ENCODE results near the gene RERE.

Gene RERE

DNA sequence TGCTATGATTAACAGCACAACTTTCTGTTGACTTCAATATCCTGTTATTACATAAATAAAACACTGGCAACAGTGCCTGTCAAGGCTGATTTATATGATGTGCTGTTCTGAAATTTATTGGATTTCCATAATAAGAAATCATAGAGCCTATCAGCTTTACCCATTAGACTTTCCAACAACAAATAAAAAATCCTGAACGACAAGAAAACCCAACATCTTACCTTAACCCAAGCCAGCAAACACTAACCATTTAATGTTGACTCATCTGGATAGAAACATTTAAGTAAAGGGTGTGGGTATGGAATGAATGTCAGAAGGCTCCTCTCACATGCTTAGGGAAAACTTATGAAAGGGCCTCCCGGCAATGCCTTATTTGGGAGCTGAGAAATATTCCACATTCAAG is 334.5 kb downstream of the RERE start:
- TF ChIP-seq, protein P1, sequence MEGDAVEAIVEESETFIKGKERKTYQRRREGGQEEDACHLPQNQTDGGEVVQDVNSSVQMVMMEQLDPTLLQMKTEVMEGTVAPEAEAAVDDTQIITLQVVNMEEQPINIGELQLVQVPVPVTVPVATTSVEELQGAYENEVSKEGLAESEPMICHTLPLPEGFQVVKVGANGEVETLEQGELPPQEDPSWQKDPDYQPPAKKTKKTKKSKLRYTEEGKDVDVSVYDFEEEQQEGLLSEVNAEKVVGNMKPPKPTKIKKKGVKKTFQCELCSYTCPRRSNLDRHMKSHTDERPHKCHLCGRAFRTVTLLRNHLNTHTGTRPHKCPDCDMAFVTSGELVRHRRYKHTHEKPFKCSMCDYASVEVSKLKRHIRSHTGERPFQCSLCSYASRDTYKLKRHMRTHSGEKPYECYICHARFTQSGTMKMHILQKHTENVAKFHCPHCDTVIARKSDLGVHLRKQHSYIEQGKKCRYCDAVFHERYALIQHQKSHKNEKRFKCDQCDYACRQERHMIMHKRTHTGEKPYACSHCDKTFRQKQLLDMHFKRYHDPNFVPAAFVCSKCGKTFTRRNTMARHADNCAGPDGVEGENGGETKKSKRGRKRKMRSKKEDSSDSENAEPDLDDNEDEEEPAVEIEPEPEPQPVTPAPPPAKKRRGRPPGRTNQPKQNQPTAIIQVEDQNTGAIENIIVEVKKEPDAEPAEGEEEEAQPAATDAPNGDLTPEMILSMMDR (IDR thresholded peaks at IDR 0.05; ENCODE audit: low read depth, low read length, missing control alignments) = no peak
- no peak for DNase-seq (ENCODE audit: low read depth)
- in situ Hi-C loops (cut with HindIII; ENCODE audit: low sequenced_read_pairs) = no loop called here
- H3K4me3 ChIP-seq (ENCODE audit: low read depth, low read length) = no peak overlapping the region

DNA sequence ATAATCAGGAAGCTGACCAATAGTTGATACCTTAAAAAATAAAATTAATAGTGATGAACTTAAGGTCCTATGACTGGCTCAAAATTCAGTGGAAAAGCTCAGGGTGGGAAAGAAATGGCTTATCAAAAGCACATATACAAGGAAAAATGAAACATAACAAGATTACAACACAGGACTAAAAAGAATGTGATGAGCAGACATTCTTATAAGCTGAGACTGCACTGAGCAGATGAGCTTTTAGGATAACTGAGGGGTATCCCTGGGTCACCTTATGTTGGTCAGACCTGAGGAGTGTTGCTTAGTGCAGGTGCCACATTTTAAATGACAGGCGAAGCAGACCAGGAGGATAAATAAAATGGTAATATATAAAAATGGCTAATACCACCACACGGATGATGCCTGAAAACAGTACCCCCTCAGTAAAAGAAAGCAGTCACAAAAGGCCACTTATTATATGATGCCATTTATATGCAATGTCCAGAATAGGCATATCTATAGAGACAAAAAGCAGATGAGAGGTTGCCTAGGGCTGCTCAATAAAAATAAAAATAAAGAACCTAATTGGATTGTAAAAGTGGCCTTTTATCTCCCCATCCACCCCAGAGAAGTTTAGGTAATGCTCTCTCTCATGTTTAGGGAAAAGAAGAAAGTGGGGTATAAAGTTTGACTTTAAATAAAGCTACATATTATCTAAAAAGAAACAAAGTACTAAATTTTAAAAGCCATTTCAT is 335.6 kb downstream of the RERE start:
- no peak overlapping the region for H3K4me3 ChIP-seq (ENCODE audit: low read depth, low read length)
- TF ChIP-seq, protein P1 (IDR thresholded peaks at IDR 0.05; ENCODE audit: low read depth, low read length, missing control alignments) = no peak
- no peak for DNase-seq (ENCODE audit: low read depth)
- in situ Hi-C loops (cut with HindIII; ENCODE audit: low sequenced_read_pairs) = no loop called here

DNA sequence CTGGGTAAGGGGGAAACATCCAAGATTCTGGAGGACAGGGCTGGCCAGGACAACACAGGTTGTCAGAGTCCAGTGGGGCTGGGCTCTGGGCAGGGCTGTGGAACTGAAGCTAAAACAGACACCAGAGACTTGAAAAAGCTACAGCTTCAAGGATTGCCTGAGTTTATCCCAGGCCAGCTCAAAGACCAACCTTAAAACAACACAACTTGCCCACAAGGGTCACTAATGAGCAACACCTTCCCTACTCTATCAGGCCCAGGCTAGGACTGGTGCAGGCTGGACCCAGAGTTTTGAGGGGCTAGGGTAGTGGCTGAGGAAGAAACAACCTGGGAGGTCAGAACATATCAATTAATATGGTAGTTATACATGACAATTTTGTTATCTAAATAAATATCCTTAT is 338.9 kb downstream of the RERE start:
- no peak overlapping the region for H3K4me3 ChIP-seq (ENCODE audit: low read depth, low read length)
- TF ChIP-seq, protein P1 (IDR thresholded peaks at IDR 0.05; ENCODE audit: low read depth, low read length, missing control alignments) = no peak
- in situ Hi-C loops (cut with HindIII; ENCODE audit: low sequenced_read_pairs) = no loop called here
- no peak for DNase-seq (ENCODE audit: low read depth)

DNA sequence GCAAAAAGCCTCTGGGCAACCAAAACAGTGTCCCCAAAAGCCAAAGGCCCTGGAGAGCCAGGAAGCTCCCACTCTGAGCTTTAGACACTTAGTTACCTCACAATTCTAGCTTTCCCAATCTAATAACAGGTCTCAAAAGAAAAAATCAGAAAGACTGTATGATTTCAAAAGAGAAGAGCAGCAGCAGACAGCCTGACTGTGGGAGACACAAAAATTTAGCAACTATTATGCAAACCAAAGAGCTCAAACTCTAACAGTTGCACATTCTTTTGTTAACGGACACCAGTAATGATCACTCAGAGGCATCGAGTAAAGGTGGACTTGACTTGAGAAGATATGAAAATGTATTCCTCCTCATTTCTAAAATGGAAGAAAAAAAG is 339.5 kb downstream of the RERE start:
- TF ChIP-seq, protein P1 (IDR thresholded peaks at IDR 0.05; ENCODE audit: low read depth, low read length, missing control alignments) = no peak
- in situ Hi-C loops (cut with HindIII; ENCODE audit: low sequenced_read_pairs) = no loop called here
- H3K4me3 ChIP-seq (ENCODE audit: low read depth, low read length) = no peak overlapping the region
- no peak for DNase-seq (ENCODE audit: low read depth)

DNA sequence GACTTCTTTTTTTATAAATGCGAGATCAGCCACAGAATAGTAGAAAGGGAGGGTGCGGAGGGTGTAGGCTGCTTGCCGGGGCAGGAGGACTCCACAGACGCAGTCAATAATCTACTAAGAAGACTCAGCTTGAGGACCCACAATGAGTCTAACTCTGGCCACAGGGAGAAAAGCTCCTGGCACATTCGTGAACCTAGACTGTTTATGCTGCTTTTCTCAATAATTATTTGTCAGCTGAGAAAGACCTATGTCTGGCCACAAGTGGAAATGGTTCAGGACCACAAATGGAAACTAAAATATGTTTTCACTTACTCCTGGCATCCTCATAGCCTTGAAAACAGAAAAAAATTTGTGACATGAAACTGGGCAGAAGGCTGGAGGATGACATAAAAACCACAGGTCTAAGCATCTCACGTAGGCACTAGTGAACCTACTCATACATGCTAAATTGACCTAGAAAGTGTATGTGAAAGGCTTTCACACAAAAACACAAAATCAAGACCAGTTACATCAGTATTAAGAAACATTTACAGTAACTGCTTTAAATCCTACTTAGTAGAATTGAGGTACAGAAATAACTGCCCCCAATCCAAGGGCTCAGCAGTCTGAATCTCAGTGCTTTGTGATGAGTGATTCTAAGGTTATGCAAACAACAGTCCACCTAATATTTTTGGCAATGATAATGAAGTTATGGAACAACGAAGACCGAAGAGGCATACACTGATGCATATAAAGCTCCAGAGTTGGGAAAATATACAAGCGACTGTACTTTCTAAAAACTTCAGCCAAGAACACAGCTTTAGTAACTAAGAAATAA is 340.1 kb downstream of the RERE start:
- peak; percentile 63 for DNase-seq (ENCODE audit: low read depth)
- in situ Hi-C loops (cut with HindIII; ENCODE audit: low sequenced_read_pairs) = no loop called here
- H3K4me3 ChIP-seq (ENCODE audit: low read depth, low read length) = no peak overlapping the region
- TF ChIP-seq, protein P1 (IDR thresholded peaks at IDR 0.05; ENCODE audit: low read depth, low read length, missing control alignments) = no peak

DNA sequence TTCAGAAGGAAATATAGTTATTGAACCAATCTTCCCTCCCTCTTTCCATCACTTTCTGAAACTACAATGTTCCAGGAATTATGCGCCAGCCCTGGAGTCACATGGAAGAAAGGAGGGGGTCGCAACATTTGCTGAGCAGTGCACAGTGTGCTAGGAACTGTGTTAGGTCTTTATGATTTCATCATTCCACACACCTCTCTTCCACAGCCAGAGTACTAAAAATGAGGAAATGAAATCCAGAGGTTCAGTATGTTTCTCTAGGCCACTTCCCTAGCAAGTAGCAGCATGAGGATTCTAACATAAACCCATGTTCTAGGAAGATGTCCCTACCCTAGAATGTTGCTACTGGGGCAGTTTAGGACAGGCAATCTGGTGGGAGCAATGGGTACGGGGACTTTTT is 341.4 kb downstream of the RERE start:
- H3K4me3 ChIP-seq (ENCODE audit: low read depth, low read length) = no peak overlapping the region
- in situ Hi-C loops (cut with HindIII; ENCODE audit: low sequenced_read_pairs) = no loop called here
- no peak for DNase-seq (ENCODE audit: low read depth)
- TF ChIP-seq, protein P1 (IDR thresholded peaks at IDR 0.05; ENCODE audit: low read depth, low read length, missing control alignments) = no peak
